ENCODE measurements around the gene ANXA11.

DNA sequence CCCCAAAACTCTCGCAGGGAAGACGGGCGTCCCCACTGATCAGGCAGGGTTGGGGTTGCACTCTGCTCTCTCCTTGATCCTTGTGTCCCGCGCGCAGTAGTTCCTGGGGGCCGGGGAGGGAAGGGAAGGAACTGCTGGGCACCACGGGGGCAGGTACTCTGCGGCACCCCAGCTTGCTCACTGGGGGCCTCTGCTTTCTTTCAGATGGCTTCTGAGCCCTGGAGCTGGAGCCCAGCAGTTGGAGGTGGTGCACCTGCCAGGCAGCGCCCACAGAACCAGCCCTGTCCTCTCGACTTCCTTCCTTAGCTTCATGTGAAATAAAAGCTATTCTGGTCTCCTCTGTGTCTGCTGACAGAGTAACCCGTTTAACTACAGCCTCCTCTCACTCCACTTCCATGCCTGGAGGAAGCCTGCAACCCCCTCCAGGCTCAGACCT lies 60.6 kb downstream of the ANXA11 start:
- TF ChIP-seq EP300 (IDR thresholded peaks at IDR 0.05) (no peak), POLR2A (IDR thresholded peaks at IDR 0.05) (no peak)
- TF ChIP-seq, protein P1, sequence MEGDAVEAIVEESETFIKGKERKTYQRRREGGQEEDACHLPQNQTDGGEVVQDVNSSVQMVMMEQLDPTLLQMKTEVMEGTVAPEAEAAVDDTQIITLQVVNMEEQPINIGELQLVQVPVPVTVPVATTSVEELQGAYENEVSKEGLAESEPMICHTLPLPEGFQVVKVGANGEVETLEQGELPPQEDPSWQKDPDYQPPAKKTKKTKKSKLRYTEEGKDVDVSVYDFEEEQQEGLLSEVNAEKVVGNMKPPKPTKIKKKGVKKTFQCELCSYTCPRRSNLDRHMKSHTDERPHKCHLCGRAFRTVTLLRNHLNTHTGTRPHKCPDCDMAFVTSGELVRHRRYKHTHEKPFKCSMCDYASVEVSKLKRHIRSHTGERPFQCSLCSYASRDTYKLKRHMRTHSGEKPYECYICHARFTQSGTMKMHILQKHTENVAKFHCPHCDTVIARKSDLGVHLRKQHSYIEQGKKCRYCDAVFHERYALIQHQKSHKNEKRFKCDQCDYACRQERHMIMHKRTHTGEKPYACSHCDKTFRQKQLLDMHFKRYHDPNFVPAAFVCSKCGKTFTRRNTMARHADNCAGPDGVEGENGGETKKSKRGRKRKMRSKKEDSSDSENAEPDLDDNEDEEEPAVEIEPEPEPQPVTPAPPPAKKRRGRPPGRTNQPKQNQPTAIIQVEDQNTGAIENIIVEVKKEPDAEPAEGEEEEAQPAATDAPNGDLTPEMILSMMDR (IDR thresholded peaks at IDR 0.05): no peak
